Measurements from ENCODE around the gene NLRX1.
"Not testable (repeated sequence)": the region's sequence is repeated elsewhere in the genome, so short reads cannot be mapped to it uniquely, and the experiment has no call there.

The NLRX1 gene

DNA sequence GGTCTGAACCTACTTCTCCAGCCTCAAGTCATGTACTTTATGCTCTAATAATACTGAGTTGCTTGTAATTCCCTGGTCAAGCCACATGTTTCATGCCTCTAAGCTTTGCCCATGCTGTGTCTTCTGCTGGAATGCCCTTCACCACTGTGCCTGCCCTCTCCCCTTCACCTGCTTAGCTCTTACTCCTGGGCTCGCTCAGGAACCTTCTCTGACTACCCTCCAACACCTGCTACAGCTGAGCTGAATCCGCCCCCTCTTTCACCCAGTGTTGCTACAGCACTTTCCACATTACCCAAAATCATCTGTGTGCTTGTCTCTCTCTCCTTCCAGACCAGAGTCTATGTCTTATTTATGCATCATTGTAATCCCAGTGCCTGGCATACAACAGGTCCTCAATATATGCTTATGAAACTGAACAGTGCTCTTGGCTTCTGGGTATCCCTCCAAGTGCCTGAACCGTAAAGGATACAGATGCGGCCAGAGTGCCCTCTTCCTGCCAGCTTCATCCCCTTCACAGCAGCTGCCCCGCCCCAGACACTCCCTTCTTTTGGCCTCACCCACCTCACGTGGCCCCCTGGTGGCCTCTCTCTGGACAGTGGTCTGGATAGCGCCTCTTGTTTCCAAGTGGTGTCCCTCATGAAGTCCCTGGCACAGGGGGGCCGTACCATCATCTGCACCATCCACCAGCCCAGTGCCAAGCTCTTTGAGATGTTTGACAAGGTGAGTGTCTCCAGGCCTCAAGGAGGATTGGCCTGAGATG, 12.6 kb upstream of the NLRX1 start:
- DNase-seq (ENCODE audit: low spot score): peak; percentile 66

DNA sequence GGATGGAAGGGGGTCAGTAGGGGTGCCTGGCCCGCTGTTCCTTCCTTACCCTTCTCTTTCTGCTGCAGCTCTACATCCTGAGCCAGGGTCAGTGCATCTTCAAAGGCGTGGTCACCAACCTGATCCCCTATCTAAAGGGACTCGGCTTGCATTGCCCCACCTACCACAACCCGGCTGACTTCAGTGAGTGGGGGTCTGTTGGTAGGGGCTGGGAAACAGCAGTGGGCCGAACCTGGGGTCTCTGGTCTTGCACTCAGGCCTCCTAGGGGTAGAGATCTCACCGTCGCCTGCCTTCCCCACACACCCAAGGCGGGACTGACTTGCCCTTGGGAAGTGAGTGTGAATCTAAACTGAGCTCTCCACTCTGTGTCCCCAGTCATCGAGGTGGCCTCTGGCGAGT, 12.0 kb upstream of the NLRX1 start:
- no peak for DNase-seq (ENCODE audit: low spot score)

DNA sequence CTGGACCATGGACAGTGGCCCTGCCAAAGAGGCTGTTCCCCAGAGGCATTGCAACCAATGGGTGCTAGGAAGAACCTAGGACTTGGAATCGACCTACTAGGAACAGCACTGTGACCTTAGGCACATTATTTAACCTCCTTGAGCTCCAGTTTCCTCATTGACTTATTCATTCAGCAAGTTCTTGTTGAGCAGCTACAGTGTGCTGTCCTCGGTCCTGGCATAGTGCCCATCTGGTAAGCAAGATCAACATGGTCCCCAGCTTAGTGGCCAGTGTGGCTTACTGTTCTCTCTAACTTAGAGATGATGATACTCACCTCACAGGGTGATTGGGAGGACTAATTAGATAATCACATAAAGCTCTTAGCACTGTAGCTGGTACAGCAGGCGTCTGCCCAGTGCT, 11.5 kb upstream of the NLRX1 start:
- no peak for DNase-seq (ENCODE audit: low spot score)

DNA sequence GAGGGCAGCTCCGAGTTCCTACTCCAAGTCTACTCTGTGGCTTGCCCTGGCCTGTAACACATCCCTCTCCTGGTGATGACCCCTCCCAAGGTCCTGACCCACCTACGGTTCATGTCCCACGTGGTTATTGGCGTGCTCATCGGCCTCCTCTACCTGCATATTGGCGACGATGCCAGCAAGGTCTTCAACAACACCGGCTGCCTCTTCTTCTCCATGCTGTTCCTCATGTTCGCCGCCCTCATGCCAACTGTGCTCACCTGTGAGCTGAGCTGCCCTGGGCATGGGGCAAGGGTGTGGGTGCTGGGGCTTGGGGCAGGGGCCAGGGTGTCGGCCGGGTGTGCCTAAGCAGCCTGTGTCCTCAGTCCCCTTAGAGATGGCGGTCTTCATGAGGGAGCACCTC, 10.1 kb upstream of the NLRX1 start:
- no peak for DNase-seq (ENCODE audit: low spot score)

DNA sequence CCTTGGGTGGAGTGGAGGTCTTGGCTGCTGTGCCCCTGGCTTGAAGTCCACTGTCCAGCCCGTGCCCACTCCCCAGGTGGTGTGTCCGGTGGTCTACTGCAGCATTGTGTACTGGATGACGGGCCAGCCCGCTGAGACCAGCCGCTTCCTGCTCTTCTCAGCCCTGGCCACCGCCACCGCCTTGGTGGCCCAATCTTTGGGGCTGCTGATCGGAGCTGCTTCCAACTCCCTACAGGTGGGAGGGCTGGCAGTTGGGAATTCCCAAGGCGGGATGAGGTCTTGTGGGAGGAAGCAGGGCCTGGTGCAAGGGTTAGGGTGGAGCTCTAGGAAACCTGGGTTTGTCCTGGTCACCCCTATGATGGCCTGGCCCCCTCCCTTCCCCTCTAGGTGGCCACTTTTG, 8.4 kb upstream of the NLRX1 start:
- DNase-seq (ENCODE audit: low spot score): no peak

DNA sequence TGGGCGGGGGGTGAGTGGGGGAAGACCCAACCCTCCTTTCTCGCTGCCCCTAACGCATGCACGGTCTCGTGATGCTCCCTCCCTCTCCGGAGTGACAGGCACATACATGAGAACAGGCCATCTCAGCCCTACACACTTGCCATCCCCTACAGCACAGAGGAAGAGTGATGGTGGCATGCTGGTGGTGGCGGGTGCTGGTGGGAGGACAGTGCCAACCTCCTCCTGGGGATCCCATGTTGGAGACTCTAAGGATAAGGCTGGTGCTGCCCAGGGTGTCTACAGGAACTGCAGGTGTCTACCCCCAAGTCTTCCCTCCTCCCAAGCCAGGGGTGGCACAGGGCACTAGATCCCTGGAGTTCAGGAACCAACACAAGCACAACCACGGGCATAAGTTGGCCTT, 6.7 kb upstream of the NLRX1 start:
- no peak for DNase-seq (ENCODE audit: low spot score)

DNA sequence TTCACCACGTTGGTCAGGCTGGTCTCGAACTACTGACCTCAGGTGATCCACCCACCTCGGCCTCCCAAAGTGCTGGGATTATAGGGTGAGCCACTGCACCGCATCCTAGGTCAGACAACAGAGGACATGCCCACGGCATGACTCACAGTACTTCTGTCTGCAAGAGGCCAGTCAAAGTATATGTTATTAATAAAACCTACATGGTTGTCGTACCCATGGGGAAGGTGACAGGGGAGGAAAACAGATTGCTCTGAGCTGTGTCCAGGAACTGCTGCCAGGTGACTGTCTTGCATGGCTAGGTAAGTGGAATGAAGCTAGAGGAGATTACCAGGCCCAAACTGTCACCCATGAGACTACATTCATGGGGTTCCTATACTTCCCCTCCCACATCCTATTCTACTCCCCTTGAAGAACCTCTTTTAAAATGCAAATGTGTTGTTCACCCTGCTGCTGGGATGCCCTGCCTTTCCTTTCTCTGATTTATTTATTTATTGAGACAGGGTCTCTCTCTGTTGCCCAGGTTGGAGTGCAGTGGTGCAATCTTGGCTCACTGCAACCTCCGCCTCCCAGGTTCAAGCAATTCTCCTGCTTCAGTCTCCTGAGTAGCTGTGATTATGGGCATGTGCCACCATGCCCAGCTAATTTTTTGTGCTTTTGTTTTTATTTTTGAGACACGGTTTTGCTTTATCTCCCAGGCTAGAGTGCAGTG, 2.0 kb upstream of the NLRX1 start:
- no peak for DNase-seq (ENCODE audit: low spot score)

DNA sequence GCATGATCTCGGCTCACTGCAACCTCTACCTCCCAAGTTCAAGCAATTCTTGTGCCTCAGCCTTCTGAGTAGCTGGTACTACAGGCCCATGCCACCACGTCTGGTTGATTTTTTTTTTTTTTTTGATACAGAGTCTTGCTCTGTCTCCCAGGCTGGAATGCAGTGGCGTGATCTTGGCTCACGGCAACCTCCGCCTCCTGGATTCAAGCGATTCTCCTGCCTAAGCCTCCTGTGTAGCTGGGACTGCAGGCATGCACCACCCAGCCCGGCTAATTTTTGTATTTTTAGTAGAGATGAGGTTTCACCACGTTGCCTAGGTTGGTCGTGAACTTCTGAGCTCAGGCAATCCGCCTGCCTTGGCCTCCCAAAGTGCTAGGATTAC, 1.5 kb upstream of the NLRX1 start:
- not testable (repeated sequence) for DNase-seq (ENCODE audit: low spot score)

DNA sequence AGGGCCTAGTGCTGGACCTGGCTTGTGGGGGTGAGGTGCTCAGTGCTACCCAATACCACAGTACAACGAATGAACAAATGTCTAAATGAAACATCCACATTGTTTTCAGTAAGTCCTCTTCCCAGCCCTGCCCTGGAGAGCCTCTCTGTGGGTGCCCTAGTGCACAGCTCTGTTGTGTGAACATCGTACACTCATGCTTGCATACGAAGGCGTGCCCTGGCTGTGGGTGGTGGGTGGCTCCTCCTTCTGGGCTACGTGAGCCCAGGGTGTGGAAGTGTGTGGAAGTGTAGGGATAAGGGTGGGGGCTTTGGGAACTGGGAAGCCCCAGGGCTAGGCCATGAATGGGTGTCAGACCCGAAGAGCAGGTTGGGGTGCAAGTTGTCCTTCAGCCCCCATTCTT, 592 bp upstream of the NLRX1 start:
- DNase-seq (ENCODE audit: low spot score): no peak

DNA sequence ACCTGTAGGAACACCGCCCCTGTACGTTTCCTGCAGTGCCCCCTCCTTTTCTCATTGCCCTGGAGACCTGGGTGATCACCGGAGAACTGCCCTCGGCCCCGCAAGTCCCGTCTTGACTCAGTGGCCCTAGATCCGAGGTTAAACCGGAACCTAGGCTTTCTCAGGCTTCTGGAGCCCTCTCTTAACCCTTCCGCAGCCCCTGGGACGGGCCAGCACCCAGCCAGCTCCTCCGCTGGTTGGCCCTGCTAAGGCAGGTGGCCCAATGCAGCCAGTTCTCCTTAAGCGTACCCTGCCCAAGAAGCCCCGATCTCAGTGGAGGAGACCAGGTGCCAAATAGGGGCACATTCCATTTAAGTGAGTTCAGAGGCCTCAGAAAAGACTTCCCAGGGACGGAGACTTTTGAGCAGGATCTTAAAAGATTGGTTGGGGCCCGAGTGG, 776 bp downstream of the NLRX1 start:
- DNase-seq (ENCODE audit: low spot score): peak; percentile 77

DNA sequence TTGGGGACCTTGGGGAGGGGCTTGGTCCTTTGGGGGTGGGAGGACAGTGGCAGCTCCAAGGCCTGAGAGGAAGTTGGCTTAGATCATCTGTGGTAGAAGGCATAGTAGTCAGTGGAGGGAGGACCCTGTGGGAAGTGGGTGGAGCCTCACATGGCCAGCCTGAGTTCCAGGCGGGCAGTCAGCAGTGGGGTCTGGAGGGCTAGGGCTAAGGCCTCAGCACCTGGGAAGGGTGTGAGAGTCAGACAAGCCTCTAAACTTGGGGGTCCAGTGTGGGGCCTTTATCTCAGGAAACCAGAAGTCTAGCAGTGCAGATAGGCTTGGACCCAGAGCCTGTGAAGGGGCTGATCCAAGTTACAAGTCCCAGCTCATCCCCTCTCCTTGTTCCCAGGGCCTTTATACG, 4.0 kb downstream of the NLRX1 start:
- no peak for DNase-seq (ENCODE audit: low spot score)

DNA sequence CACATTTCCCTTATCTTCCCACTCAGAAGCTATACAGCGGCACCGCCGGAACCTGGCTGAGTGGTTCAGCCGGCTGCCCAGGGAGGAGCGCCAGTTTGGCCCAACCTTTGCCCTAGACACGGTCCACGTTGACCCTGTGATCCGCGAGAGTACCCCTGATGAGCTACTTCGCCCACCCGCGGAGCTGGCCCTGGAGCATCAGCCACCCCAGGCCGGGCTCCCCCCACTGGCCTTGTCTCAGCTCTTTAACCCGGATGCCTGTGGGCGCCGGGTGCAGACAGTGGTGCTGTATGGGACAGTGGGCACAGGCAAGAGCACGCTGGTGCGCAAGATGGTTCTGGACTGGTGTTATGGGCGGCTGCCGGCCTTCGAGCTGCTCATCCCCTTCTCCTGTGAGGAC, 4.9 kb downstream of the NLRX1 start:
- DNase-seq (ENCODE audit: low spot score): no peak

DNA sequence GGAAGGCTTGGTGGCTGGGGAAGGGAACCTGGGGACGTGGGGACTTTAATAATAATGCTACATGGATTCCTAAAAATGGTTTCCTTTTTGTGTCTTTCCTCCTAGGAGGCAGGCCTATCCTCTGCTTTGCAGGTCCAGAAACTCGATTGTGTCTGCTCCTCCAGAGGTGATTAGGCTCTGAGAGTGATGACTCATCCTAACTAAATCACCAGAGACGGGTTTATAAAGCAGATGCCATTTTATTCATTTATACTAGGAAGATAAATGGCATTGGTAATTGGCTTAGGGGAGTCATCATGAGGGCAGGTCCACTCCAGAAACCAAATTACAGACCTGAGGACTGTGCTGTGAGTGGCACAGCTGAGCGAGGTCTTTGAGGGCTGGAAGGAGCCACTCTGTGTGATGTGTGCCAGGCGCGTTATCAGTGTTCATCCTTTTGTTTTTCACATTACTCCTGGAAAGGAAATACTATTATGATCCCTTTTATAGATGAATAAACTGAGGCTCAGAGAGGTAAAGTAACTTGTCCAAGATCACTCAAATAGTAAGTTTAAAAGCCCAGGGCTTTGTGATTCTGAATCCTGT, 7.1 kb downstream of the NLRX1 start:
- DNase-seq (ENCODE audit: low spot score): no peak

DNA sequence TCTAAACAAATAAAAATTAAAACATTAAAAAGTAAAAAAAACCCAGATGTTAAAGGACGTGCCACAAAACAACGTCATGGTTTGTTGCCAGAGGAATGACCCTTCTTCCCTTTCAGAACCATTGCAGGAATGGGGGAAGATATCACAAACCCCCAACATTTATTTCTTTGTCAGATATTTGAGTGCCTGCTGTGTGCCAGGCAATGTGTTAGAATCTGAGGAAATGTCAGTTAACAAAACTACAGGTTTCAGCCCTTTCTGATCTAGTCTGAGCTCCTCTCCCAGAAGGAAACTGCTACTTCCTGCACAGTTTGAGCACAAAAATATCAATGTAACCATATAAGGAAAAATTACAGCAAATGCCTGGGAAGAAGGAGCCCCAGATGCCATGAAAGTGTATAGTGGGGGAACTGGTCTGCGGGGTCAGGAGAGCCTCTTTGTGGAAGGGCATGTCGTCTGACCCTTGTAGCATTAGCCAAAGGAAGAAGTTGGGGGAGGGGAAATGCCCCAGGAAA, 9.7 kb downstream of the NLRX1 start:
- DNase-seq (ENCODE audit: low spot score): no peak

DNA sequence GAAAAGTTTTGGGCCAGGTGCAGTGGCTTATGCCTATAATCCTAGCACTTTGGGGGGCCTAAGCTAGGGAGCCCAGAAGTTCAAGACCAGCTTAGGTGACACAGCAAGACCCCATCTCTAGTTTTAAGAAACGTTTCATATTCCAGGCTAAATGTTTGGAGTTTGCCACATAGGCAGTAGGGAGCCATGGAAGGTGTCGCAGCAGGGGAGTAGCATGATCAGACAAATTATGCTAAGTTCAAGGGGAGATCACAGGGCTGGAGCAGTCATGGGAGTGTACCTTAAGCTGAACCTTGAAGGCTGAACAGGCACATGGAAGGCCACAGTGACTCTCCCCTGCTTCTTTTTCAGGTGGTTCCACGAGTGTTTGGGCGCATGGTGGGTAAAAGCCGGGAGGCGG, 10.8 kb downstream of the NLRX1 start:
- no peak for DNase-seq (ENCODE audit: low spot score)

DNA sequence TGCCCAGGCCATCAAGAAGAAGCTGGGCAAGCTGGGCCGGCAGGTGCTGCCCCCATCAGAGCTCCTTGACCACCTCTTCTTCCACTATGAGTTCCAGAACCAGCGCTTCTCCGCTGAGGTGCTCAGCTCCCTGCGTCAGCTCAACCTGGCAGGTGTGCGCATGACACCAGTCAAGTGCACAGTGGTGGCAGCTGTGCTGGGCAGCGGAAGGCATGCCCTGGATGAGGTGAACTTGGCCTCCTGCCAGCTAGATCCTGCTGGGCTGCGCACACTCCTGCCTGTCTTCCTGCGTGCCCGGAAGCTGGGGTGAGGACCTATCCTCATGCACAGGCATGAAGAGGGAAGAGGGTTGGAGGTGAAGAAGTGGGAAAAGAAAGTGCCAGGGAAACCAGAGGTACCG, 11.5 kb downstream of the NLRX1 start:
- no peak for DNase-seq (ENCODE audit: low spot score)

DNA sequence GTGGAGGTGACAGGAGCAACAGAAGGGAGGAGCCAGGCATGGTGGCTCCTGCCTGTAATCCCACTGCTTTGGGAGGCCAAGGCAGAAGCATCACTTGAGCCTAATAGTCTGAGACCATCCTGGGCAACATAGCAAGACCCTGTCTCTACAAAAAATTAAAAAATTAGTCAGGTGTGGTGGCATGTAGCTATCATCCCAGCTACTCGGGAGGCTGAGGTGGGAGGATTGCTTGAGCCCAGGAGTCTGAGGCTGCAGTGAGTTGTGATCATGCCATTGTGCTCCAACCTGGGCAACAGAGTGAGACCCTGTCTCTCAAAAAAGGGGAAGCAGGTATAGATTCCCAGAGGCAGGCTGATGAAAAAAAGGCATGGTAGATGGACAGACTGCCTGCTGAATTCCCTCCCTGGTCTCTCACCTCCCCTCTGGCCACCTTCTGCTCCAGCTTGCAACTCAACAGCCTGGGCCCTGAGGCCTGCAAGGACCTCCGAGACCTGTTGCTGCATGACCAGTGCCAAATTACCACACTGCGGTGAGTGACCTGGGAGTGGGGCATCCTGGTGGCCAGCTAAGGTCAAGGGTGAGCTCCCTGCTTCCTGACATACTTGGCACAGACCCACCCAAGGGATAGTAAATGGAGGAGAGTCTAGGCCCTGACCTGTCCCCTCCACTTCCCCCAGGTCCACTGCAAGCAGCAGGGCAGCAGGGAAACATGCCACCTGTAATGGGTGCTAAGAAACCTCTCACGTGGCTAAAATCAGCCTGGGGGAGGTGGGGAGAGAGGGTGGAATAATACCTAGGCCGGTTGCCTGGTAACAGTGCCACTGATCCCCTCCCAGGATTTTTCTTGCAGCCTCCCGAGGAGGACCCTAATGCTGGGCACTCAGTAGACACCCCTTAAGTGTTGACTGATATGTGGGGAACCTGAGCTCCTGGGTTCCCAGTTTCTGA, 12.5 kb downstream of the NLRX1 start:
- DNase-seq (ENCODE audit: low spot score): no peak

DNA sequence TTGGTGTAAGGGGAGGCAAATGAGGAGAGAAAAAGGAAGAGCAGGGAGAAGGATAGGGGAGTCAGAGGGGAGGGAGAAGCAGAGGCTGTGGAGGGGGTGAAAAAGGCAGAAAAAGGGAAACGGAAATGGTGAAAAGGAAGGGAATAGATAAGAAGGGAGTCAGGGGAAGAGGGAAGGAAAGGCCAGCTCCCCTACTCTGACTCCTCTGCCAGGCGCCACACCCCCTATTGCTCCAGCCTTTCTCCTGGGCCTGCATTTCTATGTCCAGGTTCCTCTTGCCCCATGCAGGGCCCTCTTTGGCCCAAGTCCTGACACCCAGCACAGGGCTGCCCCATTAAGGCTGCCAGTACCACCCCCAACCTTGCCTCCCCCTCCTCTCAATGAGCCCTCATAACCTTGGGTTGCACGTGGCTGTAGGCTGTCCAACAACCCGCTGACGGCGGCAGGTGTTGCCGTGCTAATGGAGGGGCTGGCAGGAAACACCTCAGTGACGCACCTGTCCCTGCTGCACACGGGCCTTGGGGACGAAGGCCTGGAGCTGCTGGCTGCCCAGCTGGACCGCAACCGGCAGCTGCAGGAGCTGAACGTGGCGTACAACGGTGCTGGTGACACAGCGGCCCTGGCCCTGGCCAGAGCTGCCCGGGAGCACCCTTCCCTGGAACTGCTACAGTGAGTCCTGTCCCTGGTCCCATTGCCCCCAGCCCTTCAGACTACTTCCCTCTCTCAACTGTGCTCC, 13.3 kb downstream of the NLRX1 start:
- DNase-seq (ENCODE audit: low spot score): no peak

DNA sequence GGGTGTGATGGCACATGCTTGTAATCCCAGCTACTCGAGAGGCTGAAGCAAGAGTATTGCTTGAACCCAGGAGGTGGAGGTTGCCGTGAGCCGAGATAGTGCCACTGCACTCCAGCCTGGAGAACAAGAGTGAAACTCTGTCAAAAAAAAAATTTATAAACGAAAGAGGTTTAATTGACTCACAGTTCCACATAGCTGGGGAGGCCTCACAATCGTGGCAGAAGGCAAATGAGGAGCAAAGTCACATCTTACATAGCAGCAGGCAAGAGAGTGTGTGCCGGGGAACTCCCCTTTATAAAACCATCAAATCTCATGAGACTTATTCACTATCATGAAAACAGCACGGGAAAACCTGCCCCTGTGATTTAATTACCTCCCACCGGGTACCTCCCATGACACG, 15.9 kb downstream of the NLRX1 start:
- DNase-seq (ENCODE audit: low spot score): not testable (repeated sequence)

DNA sequence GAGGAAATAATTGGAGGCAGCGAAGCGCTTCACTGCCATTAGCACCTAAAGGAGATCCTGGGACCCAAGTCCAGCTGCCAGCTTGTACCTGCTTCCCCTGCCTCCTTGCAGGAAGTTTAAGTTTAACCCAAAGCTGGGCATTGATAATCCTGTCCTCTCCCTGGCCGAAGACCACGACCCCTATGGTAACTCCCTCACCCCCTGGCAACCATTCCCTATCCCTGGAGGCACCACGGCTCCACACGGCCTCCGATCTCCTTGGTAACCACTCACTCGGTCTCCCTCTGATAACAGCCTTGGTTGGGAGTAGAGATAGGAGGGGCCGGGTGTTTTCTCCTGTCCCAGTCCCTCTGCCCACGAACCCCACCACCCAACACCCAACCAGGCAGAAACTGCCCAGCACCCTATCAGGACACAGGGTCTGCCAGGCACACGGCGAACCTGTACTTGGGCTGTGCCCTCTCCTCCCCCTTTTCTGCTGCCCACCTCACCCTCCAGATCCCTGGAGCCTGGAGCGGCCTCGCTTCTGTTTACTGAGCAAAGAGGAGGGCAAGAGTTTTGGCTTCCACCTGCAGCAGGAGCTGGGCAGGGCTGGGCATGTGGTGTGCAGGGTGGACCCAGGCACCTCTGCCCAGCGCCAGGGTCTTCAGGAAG, 17.6 kb downstream of the NLRX1 start:
- no peak for DNase-seq (ENCODE audit: low spot score)
